ENCODE results near the gene TUBAL3.
"Not testable (repeated sequence)": the region's sequence is repeated elsewhere in the genome, so short reads cannot be mapped to it uniquely, and the experiment has no call there.

DNA sequence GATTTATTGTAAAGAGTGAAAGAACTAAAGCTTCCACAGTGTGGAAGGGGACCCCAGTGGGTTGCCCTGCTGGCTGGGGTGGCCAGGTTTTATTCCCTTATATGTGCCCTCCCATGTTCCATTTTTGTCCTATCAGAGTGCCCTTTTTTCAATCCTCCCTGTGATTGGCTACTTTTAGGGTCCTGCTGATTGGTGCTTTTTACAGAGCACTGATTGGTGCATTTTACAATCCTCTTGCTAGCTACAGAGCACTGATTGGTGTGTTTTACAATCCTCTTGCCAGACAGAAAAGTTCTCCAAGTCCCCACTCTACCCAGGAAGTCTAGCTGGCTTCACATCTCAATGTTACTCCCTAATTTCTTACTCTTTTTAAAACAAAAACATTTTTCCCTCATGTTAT lies 6.2 kb upstream of the TUBAL3 start:
- TF ChIP-seq EP300, POLR2A, POLR2AphosphoS5 (IDR thresholded peaks at IDR 0.05): not testable (repeated sequence)
- TF ChIP-seq, protein P1, sequence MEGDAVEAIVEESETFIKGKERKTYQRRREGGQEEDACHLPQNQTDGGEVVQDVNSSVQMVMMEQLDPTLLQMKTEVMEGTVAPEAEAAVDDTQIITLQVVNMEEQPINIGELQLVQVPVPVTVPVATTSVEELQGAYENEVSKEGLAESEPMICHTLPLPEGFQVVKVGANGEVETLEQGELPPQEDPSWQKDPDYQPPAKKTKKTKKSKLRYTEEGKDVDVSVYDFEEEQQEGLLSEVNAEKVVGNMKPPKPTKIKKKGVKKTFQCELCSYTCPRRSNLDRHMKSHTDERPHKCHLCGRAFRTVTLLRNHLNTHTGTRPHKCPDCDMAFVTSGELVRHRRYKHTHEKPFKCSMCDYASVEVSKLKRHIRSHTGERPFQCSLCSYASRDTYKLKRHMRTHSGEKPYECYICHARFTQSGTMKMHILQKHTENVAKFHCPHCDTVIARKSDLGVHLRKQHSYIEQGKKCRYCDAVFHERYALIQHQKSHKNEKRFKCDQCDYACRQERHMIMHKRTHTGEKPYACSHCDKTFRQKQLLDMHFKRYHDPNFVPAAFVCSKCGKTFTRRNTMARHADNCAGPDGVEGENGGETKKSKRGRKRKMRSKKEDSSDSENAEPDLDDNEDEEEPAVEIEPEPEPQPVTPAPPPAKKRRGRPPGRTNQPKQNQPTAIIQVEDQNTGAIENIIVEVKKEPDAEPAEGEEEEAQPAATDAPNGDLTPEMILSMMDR (IDR thresholded peaks at IDR 0.05) = not testable (repeated sequence)

Measured in suprapubic skin (tissue), 4 donors.